Activated naive CD8-positive, alpha-beta T cell treated with anti-CD3 and anti-CD28 coated beads for 36 hours (primary cell): ENCODE measurements around the gene CUX1. TPM values are rescaled to one million over a fixed set of nuclear protein-coding genes. Genes with fewer than 3 reads are reported as not detected.

Experiments
- DNase-seq: peaks from one replicate; pipeline ENCODE4 v3.0.0; 2021
- H3K27ac Mint-ChIP-seq: one replicate; pipeline ENCODE4 v1.8.0; 2022; ENCODE audit warnings: mild to moderate bottlenecking, moderate library complexity, mixed read lengths
- H3K27me3 Mint-ChIP-seq: one replicate; pipeline ENCODE4 v1.8.0; 2022; ENCODE audit warnings: mild to moderate bottlenecking, mixed read lengths
- H3K36me3 Mint-ChIP-seq: one replicate; pipeline ENCODE4 v1.8.0; 2021; ENCODE audit warnings: mild to moderate bottlenecking, mixed read lengths
- H3K4me1 Mint-ChIP-seq: one replicate; pipeline ENCODE4 v1.8.0; 2021; ENCODE audit warnings: mixed read lengths
- H3K4me3 Mint-ChIP-seq: one replicate; pipeline ENCODE4 v1.8.0; 2022; ENCODE audit warnings: mild to moderate bottlenecking, moderate library complexity, mixed read lengths
- H3K9me3 Mint-ChIP-seq: one replicate; pipeline ENCODE4 v1.8.0; 2022; ENCODE audit warnings: mixed read lengths
- total RNA-seq, 2 experiments: library from RNA; stranded (reverse); gene quantifications; one replicate each; pipeline ENCODE4 v1.2.3, GENCODE V29; 2021

Gene CUX1
- total RNA-seq: 10 to 100 TPM; 14.2 to 14.5 TPM

DNA sequence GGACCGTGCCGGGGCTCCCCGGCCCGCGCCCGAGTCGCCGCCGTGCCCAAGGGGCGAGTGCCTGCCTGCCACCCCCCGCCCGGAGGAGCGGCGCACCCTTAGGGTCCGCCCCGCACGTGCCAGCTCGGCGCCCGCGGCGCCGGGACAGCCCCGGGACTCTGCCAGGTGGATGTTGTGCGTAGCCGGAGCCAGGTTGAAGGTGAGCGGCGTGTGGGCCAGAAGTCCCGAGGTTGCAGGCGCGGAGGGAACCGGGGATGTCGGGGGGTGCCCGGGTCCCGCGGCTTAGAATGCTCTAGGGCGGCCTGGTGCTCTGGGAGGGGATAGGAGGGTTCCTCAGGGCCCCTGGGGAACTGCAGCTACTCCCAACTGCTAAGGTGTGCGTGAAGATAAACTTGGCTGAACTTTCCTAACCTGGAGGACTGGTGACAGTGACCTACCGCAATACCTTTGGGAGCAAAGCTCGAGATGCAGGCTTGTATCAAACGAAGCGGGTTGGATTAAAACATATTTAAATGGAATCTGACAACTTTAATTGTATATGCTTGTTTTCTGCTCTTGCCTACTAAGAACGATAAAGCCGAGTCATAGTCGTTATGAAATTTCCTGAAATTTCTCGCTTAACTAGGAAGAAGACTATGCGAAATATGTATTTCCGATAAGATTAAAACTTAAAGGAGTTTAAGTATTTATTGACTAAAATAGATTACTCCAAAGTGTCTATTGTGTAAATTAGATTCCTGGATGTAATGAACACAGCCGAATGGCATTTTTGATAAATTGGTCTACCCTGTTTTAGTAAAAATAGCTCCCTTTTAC lies at the start of gene CUX1:
Gene CUX1, plus strand, starts transcription at position 156 of the 816 bp plus-strand sequence. Its CDS starts 14 bp downstream, at position 170.
- peak within 1 kb of the TSS; percentile 8 for H3K27ac Mint-ChIP-seq

GRCh38 chr7:101768280-101768679 lies 49.1 kb upstream of the CUX1 start:
- no peaks in the 10 kb centered on the region for H3K4me1 Mint-ChIP-seq
- H3K27ac Mint-ChIP-seq: no peak overlapping the region
- H3K4me3 Mint-ChIP-seq: no peak overlapping the region
- DNase-seq: no peak
- H3K27me3 Mint-ChIP-seq: no peaks in the 10 kb centered on the region
- H3K9me3 Mint-ChIP-seq: no peaks in the 10 kb centered on the region
- H3K36me3 Mint-ChIP-seq: no peaks in the 10 kb centered on the region

More for the DNA sequence above, at the start of gene CUX1:
- Mint-ChIP-seq H3K36me3 (no peaks in the 10 kb centered on the region), H3K4me3 (peak within 1 kb of the TSS; percentile 77), H3K9me3 (no peaks in the 10 kb centered on the region), H3K27me3 (peaks cover 4% of the 10 kb centered on the region), H3K4me1 (peaks cover 31% of the 10 kb centered on the region)
- DNase-seq: peak; percentile 34

- H3K27ac Mint-ChIP-seq: no peak overlapping the region
- no peaks in the 10 kb centered on the region for H3K36me3 Mint-ChIP-seq
- H3K4me1 Mint-ChIP-seq: no peaks in the 10 kb centered on the region
- no peaks in the 10 kb centered on the region for H3K9me3 Mint-ChIP-seq
- DNase-seq: no peak
- no peak overlapping the region for H3K4me3 Mint-ChIP-seq
- H3K27me3 Mint-ChIP-seq: no peaks in the 10 kb centered on the region
Observed at GRCh38 chr7:101770466-101770865, 47.0 kb upstream of the CUX1 start.

DNA sequence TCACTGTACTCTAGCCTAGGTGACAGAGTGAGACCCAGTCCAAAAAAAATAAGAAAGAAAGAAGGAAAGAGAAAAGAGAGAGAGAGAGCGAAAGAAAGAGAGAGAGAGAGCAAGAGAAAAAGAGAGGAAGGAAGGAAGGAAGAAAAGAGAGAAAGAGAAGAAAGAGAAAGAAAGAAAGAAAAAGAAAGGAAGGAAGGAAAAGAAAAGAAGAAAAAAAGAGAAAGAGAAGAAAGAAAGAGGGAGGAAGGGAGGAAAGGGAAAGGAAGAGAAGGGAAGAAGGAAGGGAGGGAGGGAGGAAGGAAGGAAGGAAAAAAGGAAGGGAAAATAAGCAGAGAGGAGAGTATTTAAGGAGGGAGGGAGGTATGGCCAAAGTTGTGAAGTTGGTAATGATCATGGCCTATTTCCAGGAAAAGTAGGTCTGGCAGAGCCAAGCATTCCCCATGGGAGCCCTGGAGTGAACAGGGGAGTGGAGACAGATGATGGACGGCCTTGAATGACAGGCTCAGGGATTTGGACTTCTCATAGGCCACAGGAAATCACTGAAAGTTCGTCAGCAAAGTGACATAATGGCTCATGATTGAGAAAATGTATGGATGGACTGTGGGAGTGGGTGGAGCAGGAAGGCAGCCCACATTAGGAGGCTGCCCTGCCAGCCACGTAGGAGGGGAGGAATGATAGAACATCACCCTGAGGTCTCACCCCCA lies 44.8 kb upstream of the CUX1 start:
- DNase-seq: no peak
- Mint-ChIP-seq H3K4me1 (no peaks in the 10 kb centered on the region), H3K9me3 (no peaks in the 10 kb centered on the region), H3K27me3 (no peaks in the 10 kb centered on the region), H3K27ac (no peak overlapping the region), H3K36me3 (no peaks in the 10 kb centered on the region), H3K4me3 (no peak overlapping the region)

DNA sequence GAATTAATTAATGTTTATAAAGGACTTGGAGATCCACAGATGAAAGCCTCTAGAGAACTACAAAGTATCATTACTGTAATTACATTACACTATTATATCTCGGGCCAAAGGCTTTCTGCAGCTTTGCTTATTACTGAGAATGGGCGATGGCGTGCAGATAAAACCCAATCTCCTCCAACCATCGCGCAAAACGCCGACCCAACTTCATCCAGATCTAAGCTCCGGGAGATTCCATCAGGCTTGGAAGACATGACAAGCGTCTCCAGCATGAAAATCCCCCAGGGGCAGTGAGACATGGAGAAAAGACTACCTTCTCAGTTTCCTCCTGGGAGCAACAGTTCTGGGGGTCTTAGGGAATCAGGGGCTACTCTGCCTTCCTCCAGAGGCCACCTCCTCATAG lies 42.2 kb upstream of the CUX1 start:
- no peak for DNase-seq
- Mint-ChIP-seq H3K4me1 (no peaks in the 10 kb centered on the region), H3K36me3 (no peaks in the 10 kb centered on the region), H3K4me3 (no peak overlapping the region), H3K27ac (no peak overlapping the region), H3K27me3 (no peaks in the 10 kb centered on the region), H3K9me3 (no peaks in the 10 kb centered on the region)

DNA sequence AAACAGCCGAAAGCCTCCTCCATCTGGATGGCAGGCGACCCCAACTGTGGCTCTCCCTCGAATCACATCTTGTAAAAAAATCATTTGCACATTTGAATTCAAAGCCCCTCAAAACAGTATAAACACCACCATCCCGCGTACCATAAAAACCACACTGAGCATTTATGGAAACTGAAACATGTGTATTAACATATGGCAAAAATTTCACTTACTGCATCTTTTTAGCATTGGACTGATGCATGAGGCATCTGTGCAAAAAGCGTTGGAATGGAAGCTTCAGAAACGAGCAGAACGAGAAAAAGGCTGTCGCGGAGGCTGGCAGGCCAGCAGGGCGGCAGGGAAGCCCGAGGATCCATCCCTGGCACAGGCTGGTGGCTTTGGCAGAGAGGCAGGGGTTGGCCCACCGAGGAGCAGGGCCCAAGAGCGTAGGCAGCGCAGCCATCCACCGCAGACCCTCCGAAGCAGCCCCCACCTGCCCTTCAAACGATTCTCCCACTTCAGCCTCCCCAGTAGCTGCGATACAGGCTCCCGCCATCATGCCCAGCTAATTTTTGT lies 39.3 kb upstream of the CUX1 start:
- Mint-ChIP-seq H3K36me3 (no peaks in the 10 kb centered on the region), H3K4me1 (no peaks in the 10 kb centered on the region), H3K27me3 (no peaks in the 10 kb centered on the region), H3K4me3 (no peak overlapping the region), H3K27ac (no peak overlapping the region), H3K9me3 (no peaks in the 10 kb centered on the region)
- no peak for DNase-seq

DNA sequence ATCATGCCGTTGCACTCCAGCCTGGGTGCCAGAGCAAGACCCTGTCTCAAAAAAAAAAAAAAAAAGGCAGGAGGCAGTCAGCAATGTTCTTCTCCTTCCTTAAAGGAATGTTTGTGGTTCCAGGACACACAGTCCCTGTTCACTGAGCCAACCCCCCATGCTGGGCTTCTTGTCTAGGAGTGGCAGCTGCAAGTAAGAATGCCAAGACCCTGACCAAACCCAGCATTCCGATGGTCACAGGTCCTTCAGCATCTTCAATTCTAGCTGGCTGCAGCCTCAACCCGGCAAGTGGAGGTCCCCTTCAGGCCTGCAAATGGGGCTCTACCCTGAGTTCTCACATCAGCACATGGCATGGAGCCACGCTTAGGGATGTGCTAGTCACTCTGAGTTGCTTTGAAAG lies 38.2 kb upstream of the CUX1 start:
- Mint-ChIP-seq H3K27ac (no peak overlapping the region), H3K36me3 (no peaks in the 10 kb centered on the region), H3K9me3 (no peaks in the 10 kb centered on the region), H3K4me1 (peaks cover under 1% of the 10 kb centered on the region), H3K4me3 (no peak overlapping the region), H3K27me3 (no peaks in the 10 kb centered on the region)
- DNase-seq: no peak

- Mint-ChIP-seq H3K36me3 (no peaks in the 10 kb centered on the region), H3K27ac (no peak overlapping the region), H3K4me3 (no peak overlapping the region), H3K27me3 (no peaks in the 10 kb centered on the region), H3K4me1 (peaks cover 4% of the 10 kb centered on the region), H3K9me3 (no peaks in the 10 kb centered on the region)
- DNase-seq: no peak
Observed at GRCh38 chr7:101780281-101780680, 37.1 kb upstream of the CUX1 start.

DNA sequence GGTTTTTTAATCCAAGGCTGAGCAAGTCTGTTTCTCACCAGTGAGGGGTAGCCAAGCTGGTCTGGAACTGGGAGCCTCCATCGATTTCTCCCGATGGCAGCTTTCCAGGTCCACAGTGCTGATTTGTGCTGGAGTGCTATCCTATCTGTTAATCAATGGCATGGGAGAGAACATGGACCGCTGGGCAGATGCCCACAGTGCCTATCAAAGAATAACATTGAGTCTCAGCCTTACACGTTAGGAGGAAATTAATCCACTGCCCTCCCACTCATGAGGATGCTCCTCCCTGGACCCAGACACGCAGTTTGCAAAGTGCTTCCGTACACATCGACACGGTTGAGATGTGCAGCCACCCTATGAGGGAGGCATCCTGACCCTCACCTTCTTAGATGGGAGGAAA lies 36.0 kb upstream of the CUX1 start:
- no peaks in the 10 kb centered on the region for H3K27me3 Mint-ChIP-seq

GRCh38 chr7:101782476-101782875 lies 35.0 kb upstream of the CUX1 start:
- no peak for DNase-seq
- no peaks in the 10 kb centered on the region for H3K27me3 Mint-ChIP-seq
- peaks cover 4% of the 10 kb centered on the region for H3K4me1 Mint-ChIP-seq
- H3K4me3 Mint-ChIP-seq: no peak overlapping the region
- H3K9me3 Mint-ChIP-seq: no peaks in the 10 kb centered on the region
- no peak overlapping the region for H3K27ac Mint-ChIP-seq
- H3K36me3 Mint-ChIP-seq: no peaks in the 10 kb centered on the region

More for the DNA sequence above, 36.0 kb upstream of the CUX1 start:
- peaks cover 4% of the 10 kb centered on the region for H3K4me1 Mint-ChIP-seq
- H3K9me3 Mint-ChIP-seq: no peaks in the 10 kb centered on the region
- DNase-seq: no peak
- H3K4me3 Mint-ChIP-seq: no peak overlapping the region
- H3K27ac Mint-ChIP-seq: no peak overlapping the region
- H3K36me3 Mint-ChIP-seq: no peaks in the 10 kb centered on the region

- H3K36me3 Mint-ChIP-seq: no peaks in the 10 kb centered on the region
- H3K27ac Mint-ChIP-seq: no peak overlapping the region
- no peaks in the 10 kb centered on the region for H3K27me3 Mint-ChIP-seq
- no peak for DNase-seq
- H3K4me1 Mint-ChIP-seq: peaks cover 4% of the 10 kb centered on the region
- peaks cover under 1% of the 10 kb centered on the region for H3K9me3 Mint-ChIP-seq
- H3K4me3 Mint-ChIP-seq: no peak overlapping the region
Observed at GRCh38 chr7:101782896-101783295, 34.5 kb upstream of the CUX1 start.

- H3K4me1 Mint-ChIP-seq: peaks cover 4% of the 10 kb centered on the region
- H3K36me3 Mint-ChIP-seq: no peaks in the 10 kb centered on the region
- H3K4me3 Mint-ChIP-seq: no peak overlapping the region
- H3K9me3 Mint-ChIP-seq: peaks cover 2% of the 10 kb centered on the region
- DNase-seq: no peak
- no peaks in the 10 kb centered on the region for H3K27me3 Mint-ChIP-seq
- H3K27ac Mint-ChIP-seq: no peak overlapping the region
Observed at GRCh38 chr7:101783381-101784181, 33.8 kb upstream of the CUX1 start.

GRCh38 chr7:101784292-101785127 lies 32.9 kb upstream of the CUX1 start:
- no peak for DNase-seq
- H3K9me3 Mint-ChIP-seq: peaks cover 2% of the 10 kb centered on the region
- H3K36me3 Mint-ChIP-seq: no peaks in the 10 kb centered on the region
- no peaks in the 10 kb centered on the region for H3K27me3 Mint-ChIP-seq
- no peak overlapping the region for H3K4me3 Mint-ChIP-seq
- peaks cover 4% of the 10 kb centered on the region for H3K4me1 Mint-ChIP-seq
- H3K27ac Mint-ChIP-seq: no peak overlapping the region

- H3K36me3 Mint-ChIP-seq: no peaks in the 10 kb centered on the region
- peaks cover 2% of the 10 kb centered on the region for H3K9me3 Mint-ChIP-seq
- H3K27ac Mint-ChIP-seq: no peak overlapping the region
- DNase-seq: no peak
- H3K4me1 Mint-ChIP-seq: peaks cover 4% of the 10 kb centered on the region
- H3K4me3 Mint-ChIP-seq: no peak overlapping the region
- no peaks in the 10 kb centered on the region for H3K27me3 Mint-ChIP-seq
Observed at GRCh38 chr7:101787864-101788263, 29.6 kb upstream of the CUX1 start.
